ENCODE measurements around the gene PACRG. TPM values are rescaled to one million over a fixed set of nuclear protein-coding genes. Genes with fewer than 3 reads are reported as not detected.

Gene PACRG
- total RNA-seq, 2 experiments from 2014 or later: not detected

DNA sequence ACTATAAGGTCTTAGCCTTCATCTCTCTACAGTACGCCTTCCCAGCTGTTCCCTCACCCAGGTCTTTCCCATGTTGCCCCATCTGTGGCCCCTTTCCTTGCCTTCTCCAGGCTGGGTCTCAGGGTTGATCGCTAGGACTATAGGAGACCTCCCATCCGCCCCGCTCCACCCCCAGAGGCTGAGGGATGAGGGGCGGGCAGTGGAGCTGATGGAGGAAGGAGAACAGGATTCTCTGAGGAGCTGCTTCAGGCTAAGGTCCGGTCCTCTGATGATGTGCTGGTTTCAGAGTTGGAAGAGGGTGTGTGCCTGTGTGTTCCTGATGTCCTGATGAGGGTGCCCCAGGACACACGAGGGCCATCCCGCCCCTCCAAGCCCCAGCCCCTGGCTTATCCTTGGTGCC is 531.9 kb downstream of the PACRG start:
- Histone ChIP-seq H3K9me2 (ENCODE audit: insufficient read depth, low read length) (no peaks in the 10 kb centered on the region), H3K4me3 (ENCODE audit: low read depth, low read length, poor library complexity, severe bottlenecking) (no peak overlapping the region), H3K79me2 (ENCODE audit: insufficient read depth, low read depth, low read length) (no peaks in the 10 kb centered on the region), H3K4me2 (ENCODE audit: low read length) (no peak overlapping the region), H3K9me3 (ENCODE audit: low read length) (no peaks in the 10 kb centered on the region), H3K4me1 (ENCODE audit: insufficient read depth, low read length, poor library complexity, severe bottlenecking) (no peaks in the 10 kb centered on the region), H2AFZ (ENCODE audit: low read length) (no peak overlapping the region), H3K36me3 (ENCODE audit: insufficient read depth, low read length) (no peaks in the 10 kb centered on the region), H3K27ac (ENCODE audit: low read depth, low read length, poor library complexity, severe bottlenecking) (no peak overlapping the region), H4K20me1 (ENCODE audit: insufficient read depth, low read length) (no peaks in the 10 kb centered on the region)
- intact Hi-C loops (cut with micrococcal nuclease; ENCODE audit: unreplicated experiment): no loop called here
- TF ChIP-seq, protein P1, sequence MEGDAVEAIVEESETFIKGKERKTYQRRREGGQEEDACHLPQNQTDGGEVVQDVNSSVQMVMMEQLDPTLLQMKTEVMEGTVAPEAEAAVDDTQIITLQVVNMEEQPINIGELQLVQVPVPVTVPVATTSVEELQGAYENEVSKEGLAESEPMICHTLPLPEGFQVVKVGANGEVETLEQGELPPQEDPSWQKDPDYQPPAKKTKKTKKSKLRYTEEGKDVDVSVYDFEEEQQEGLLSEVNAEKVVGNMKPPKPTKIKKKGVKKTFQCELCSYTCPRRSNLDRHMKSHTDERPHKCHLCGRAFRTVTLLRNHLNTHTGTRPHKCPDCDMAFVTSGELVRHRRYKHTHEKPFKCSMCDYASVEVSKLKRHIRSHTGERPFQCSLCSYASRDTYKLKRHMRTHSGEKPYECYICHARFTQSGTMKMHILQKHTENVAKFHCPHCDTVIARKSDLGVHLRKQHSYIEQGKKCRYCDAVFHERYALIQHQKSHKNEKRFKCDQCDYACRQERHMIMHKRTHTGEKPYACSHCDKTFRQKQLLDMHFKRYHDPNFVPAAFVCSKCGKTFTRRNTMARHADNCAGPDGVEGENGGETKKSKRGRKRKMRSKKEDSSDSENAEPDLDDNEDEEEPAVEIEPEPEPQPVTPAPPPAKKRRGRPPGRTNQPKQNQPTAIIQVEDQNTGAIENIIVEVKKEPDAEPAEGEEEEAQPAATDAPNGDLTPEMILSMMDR (conservative IDR thresholded peaks at IDR 0.05; ENCODE audit: low read length): no peak
- TF ChIP-seq EZH2phosphoT487 (IDR thresholded peaks at IDR 0.05; ENCODE audit: borderline replicate concordance, low read depth, low read length): no peak
- ChIA-PET CTCF (ENCODE audit: unreplicated experiment) (no interaction called here), POLR2A (interaction anchor here (0.6 to 1.5 kb wide), 2 partner anchors 9 to 592 kb away, joined by 3 read pairs; no protein-coding TSS in a partner anchor)
- no TSS peak for BruUV-seq (replicated peaks)
- no peak for DNase-seq (ENCODE audit: low spot score)

- POLR2A ChIA-PET: interaction anchor here (0.6 to 1.5 kb wide), 2 partner anchors 9 to 592 kb away, joined by 3 read pairs; no protein-coding TSS in a partner anchor
- no peak overlapping the region for H2AFZ ChIP-seq (ENCODE audit: low read length)
- no peaks in the 10 kb centered on the region for H3K79me2 ChIP-seq (ENCODE audit: insufficient read depth, low read depth, low read length)
- H3K4me2 ChIP-seq (ENCODE audit: low read length): no peak overlapping the region
- intact Hi-C loops (cut with micrococcal nuclease; ENCODE audit: unreplicated experiment): no loop called here
- DNase-seq (ENCODE audit: low spot score): no peak
- no peak overlapping the region for H3K27ac ChIP-seq (ENCODE audit: low read depth, low read length, poor library complexity, severe bottlenecking)
- no peaks in the 10 kb centered on the region for H3K9me3 ChIP-seq (ENCODE audit: low read length)
- no peaks in the 10 kb centered on the region for H3K9me2 ChIP-seq (ENCODE audit: insufficient read depth, low read length)
- CTCF ChIA-PET (ENCODE audit: unreplicated experiment): no interaction called here
- H3K4me1 ChIP-seq (ENCODE audit: insufficient read depth, low read length, poor library complexity, severe bottlenecking): no peaks in the 10 kb centered on the region
- H3K4me3 ChIP-seq (ENCODE audit: low read depth, low read length, poor library complexity, severe bottlenecking): no peak overlapping the region
- no peaks in the 10 kb centered on the region for H3K36me3 ChIP-seq (ENCODE audit: insufficient read depth, low read length)
- no TSS peak for BruUV-seq (replicated peaks)
- no peak for TF ChIP-seq EZH2phosphoT487 (IDR thresholded peaks at IDR 0.05; ENCODE audit: borderline replicate concordance, low read depth, low read length)
- TF ChIP-seq, protein P1 (conservative IDR thresholded peaks at IDR 0.05; ENCODE audit: low read length): no peak
- no peaks in the 10 kb centered on the region for H4K20me1 ChIP-seq (ENCODE audit: insufficient read depth, low read length)
Observed at GRCh38 chr6:163260111-163260895, 532.5 kb downstream of the PACRG start.

DNA sequence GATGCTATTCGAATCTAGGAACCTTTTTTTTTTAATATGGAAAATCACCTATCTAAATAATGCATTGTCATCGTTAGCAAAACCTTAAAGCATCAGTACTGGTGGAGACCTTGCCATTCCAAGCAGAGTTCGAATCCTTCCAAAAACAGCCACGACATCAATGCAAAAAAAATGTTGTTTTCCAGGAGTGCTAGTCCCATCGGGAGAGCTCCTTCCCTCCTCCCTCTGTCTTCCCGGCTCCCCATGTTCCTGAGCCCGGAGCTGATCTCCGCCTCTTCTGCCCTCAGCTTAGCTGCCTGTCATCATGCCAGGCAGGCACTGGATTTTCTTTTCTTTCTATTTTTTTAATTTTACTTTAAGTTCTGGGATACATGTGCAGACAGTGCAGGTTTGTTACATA is 533.1 kb downstream of the PACRG start:
- no peak overlapping the region for H3K27ac ChIP-seq (ENCODE audit: low read depth, low read length, poor library complexity, severe bottlenecking)
- no peak overlapping the region for H2AFZ ChIP-seq (ENCODE audit: low read length)
- no peaks in the 10 kb centered on the region for H3K4me1 ChIP-seq (ENCODE audit: insufficient read depth, low read length, poor library complexity, severe bottlenecking)
- no peak overlapping the region for H3K4me3 ChIP-seq (ENCODE audit: low read depth, low read length, poor library complexity, severe bottlenecking)
- intact Hi-C loops (cut with micrococcal nuclease; ENCODE audit: unreplicated experiment): no loop called here
- no peaks in the 10 kb centered on the region for H3K79me2 ChIP-seq (ENCODE audit: insufficient read depth, low read depth, low read length)
- no peaks in the 10 kb centered on the region for H4K20me1 ChIP-seq (ENCODE audit: insufficient read depth, low read length)
- no peaks in the 10 kb centered on the region for H3K9me2 ChIP-seq (ENCODE audit: insufficient read depth, low read length)
- no peaks in the 10 kb centered on the region for H3K9me3 ChIP-seq (ENCODE audit: low read length)
- no peak overlapping the region for H3K4me2 ChIP-seq (ENCODE audit: low read length)
- no peak for TF ChIP-seq EZH2phosphoT487 (IDR thresholded peaks at IDR 0.05; ENCODE audit: borderline replicate concordance, low read depth, low read length)
- TF ChIP-seq, protein P1 (conservative IDR thresholded peaks at IDR 0.05; ENCODE audit: low read length): no peak
- CTCF ChIA-PET (ENCODE audit: unreplicated experiment): no interaction called here
- POLR2A ChIA-PET: interaction anchor here (1.5 kb wide), 1 partner anchor 8 kb away, joined by 3 read pairs; no protein-coding TSS in a partner anchor
- no TSS peak for BruUV-seq (replicated peaks)
- no peaks in the 10 kb centered on the region for H3K36me3 ChIP-seq (ENCODE audit: insufficient read depth, low read length)
- DNase-seq (ENCODE audit: low spot score): no peak

Measured in OCI-LY7 (cell line).